Measurements from ENCODE around the gene ADAMTS2. TPM values are rescaled to one million over a fixed set of nuclear protein-coding genes. Genes with fewer than 3 reads are reported as not detected.
"Not testable (repeated sequence)": the region's sequence is repeated elsewhere in the genome, so short reads cannot be mapped to it uniquely, and the experiment has no call there.

The ADAMTS2 gene
- total RNA-seq, 2 experiments from 2014 or later: not detected

DNA sequence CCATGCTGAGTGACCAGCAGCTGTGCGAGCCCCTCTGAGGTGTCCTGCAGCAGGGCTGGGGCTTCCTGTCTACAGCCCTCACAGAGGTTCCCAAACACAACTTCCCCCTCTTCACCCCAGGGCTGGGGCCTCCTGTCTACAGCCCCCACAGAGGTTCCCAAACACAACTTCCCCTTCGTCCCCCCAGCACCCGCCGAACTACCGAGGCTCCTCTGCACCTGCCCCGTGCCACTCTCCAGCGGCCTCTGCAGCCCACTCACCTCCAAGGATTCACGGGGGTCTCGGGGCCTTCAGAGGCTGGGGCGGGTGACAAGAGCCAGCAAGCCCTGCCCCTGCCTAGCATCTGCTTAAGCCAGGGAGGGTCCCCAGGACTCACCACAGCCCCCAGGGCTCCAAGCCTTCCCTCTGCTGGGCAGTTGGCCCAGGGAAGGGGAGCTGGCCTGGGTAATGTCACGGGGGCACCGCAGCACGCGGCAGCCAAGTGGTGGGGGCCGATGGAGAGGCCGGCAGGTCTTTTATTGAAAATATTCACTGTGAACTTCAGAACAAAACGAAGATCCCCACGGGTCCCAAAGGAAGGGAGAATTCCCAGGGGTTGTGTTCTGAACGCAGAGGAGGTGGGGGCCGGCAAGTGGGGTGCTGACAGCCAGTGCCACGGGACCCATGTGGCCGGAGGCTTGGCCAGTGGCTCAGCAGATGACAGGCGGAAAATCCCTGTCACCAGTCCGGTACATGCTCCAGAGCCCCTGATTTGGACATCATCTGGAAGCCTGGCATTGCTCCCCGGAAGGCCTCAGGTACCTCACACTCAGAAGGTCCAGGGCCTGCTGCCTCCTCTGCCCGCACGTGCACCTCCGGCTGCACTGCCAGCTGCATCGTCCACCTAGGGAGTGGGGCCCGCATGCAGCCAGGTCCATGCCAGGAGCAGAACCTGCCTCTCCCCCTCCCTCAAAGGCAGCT is 125.3 kb downstream of the ADAMTS2 start:
- no peaks in the 10 kb centered on the region for H3K36me3 Mint-ChIP-seq (ENCODE audit: low read depth)
- no peaks in the 10 kb centered on the region for H3K4me1 Mint-ChIP-seq (ENCODE audit: low read depth)
- no peak overlapping the region for H3K4me3 Mint-ChIP-seq
- ChIA-PET CTCF (no interaction called here), POLR2A (no interaction called here)
- peaks cover 9% of the 10 kb centered on the region for H3K9me3 Mint-ChIP-seq (ENCODE audit: insufficient read depth)
- ATAC-seq: no peak
- no peaks in the 10 kb centered on the region for H3K27me3 Mint-ChIP-seq (ENCODE audit: low read depth)
- no peak for DNase-seq
- H3K27ac Mint-ChIP-seq: no peak overlapping the region

DNA sequence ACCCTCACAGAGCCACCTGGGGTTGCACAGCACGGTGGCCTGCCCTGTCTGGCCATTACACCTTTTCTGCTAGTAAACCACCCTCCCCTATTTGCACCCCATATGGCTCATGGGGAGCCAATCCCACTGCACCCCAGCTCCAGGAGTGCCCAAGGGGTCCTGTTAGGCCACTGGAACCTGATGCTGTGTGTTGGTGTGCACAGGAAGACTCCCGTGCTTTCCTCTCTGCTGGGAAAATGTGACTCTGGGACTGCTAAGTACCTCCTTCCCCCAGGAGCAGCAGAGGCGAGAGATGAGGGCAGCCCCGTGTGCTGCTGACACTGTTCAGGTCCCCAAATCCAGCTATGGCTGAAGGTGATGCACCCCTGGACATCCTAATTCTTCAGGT is 126.3 kb downstream of the ADAMTS2 start:
- no peak for ATAC-seq
- Mint-ChIP-seq H3K4me3 (no peak overlapping the region), H3K27me3 (ENCODE audit: low read depth) (no peaks in the 10 kb centered on the region), H3K4me1 (ENCODE audit: low read depth) (no peaks in the 10 kb centered on the region), H3K9me3 (ENCODE audit: insufficient read depth) (no peaks in the 10 kb centered on the region), H3K36me3 (ENCODE audit: low read depth) (no peaks in the 10 kb centered on the region), H3K27ac (no peak overlapping the region)
- CTCF ChIA-PET: no interaction called here
- POLR2A ChIA-PET: no interaction called here
- no peak for DNase-seq

DNA sequence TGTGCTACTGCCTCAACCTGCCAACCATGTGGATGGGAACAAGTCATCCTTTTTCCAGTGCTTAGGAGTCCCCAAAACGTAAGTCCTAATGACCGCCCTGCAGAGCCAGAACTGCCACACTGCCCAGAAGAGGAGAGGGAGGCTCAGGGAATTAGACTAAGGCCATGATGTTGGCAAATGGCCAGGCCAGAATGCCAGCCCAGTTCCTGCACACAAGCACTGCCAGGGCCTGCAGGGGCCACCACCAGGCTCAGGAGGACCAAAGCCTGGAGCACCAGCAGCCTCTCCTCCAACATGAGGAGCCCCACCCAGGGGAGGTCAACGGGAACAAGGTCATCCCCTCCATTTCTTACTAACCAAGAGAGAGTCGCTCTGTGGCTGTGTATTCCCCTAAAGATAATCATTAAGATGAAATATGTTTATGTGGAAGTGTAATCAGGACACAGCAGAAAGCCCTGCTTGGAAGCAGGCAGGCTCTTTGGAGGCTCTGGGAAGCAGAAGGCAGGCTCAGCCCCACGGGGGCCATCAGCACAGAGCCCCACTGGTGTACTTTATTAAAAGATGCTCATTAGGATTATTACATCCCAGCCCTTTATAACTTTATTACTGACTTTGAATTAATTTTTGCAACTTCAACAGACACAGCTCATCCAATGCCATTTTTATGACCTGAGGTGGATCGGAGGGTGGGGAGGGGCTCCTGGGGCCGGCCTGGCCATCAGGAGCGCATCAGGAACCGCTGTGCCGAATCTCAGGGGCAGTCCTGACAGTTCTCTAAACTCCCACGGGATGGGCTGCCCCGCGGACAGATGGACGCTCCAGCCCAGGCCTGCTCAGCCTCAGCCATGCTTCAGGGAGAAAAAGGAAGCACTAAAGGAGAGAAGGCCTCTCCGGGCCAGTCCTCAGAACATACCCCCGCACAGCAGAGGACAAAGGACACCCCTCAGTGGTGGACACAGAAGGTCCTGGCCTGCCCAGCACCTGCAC is 127.0 kb downstream of the ADAMTS2 start:
- Mint-ChIP-seq H3K4me3 (no peak overlapping the region), H3K27me3 (ENCODE audit: low read depth) (no peaks in the 10 kb centered on the region), H3K4me1 (ENCODE audit: low read depth) (no peaks in the 10 kb centered on the region), H3K27ac (no peak overlapping the region), H3K36me3 (ENCODE audit: low read depth) (no peaks in the 10 kb centered on the region), H3K9me3 (ENCODE audit: insufficient read depth) (no peaks in the 10 kb centered on the region)
- ChIA-PET CTCF (no interaction called here), POLR2A (no interaction called here)
- ATAC-seq (no peak), DNase-seq (no peak)

DNA sequence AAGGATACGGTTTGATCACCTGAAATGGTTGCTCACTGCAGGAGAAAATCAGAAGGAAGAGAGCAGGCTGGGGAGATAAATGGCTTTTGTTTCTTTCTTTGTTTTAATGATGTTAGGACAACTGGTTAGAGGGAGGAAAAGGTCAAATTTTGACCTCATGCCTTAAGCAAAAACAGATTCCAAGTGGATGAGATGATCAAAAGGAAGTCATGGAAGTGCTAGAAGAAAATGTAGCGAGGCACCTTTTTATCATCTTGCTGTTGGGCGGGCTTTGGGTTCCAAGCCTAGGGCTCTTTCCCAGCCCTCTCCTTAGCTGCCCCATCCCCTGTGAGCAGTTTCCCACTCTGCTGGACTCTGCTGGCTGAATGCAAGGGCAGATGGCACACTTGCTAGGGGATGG is 127.9 kb downstream of the ADAMTS2 start:
- POLR2A ChIA-PET: no interaction called here
- DNase-seq (no peak), ATAC-seq (no peak)
- Mint-ChIP-seq H3K9me3 (ENCODE audit: insufficient read depth) (no peaks in the 10 kb centered on the region), H3K36me3 (ENCODE audit: low read depth) (no peaks in the 10 kb centered on the region), H3K4me1 (ENCODE audit: low read depth) (no peaks in the 10 kb centered on the region), H3K4me3 (no peak overlapping the region), H3K27me3 (ENCODE audit: low read depth) (no peaks in the 10 kb centered on the region), H3K27ac (no peak overlapping the region)
- CTCF ChIA-PET: no interaction called here

DNA sequence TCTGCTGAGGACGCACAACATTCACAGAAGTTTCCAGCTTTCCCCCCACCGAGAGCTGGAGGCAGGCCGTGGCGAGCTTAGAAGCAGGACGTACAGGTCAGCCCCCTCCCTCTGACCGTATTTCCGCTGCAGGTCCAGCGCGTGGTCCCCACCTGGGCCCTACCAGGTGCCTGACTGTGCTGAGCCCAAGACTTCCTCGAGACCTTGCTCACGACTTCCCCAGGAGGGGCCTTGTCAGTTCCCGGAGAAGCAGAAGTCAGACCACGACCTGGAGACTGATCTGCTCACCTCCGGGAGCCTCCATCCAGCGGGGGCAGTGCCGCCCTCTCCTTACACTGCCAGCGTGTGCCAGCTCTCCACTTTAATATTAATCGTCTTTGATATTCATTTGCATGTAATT is 128.9 kb downstream of the ADAMTS2 start:
- ATAC-seq; DNase-seq; CTCF ChIA-PET; POLR2A ChIA-PET; H3K36me3 Mint-ChIP-seq (ENCODE audit: low read depth); H3K4me3 Mint-ChIP-seq; H3K9me3 Mint-ChIP-seq (ENCODE audit: insufficient read depth); H3K27me3 Mint-ChIP-seq (ENCODE audit: low read depth); H3K27ac Mint-ChIP-seq; H3K4me1 Mint-ChIP-seq (ENCODE audit: low read depth): not testable (repeated sequence)

DNA sequence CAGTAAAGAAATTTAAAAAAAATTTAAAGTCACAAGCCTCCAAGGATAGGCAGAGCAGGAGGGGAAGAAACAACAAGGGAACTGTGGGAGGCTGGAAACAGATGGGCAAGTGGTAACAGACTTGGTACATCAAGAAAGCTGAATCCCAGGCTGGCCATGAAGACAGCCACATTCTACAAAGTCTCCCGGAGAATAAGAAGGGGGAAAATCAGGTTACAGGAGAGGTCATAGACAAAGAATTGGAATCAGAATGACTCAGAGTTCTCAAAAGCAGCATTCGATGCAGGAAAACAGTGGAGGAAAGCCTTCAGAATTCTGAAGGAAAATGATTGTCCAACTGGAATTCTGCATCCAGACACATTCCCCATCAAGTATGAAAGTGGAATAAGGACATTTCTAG is 129.7 kb downstream of the ADAMTS2 start:
- Mint-ChIP-seq H3K27ac (no peak overlapping the region), H3K36me3 (ENCODE audit: low read depth) (no peaks in the 10 kb centered on the region), H3K27me3 (ENCODE audit: low read depth) (no peaks in the 10 kb centered on the region), H3K4me1 (ENCODE audit: low read depth) (no peaks in the 10 kb centered on the region), H3K9me3 (ENCODE audit: insufficient read depth) (no peaks in the 10 kb centered on the region), H3K4me3 (no peak overlapping the region)
- POLR2A ChIA-PET: no interaction called here
- DNase-seq (no peak), ATAC-seq (no peak)
- CTCF ChIA-PET: no interaction called here

DNA sequence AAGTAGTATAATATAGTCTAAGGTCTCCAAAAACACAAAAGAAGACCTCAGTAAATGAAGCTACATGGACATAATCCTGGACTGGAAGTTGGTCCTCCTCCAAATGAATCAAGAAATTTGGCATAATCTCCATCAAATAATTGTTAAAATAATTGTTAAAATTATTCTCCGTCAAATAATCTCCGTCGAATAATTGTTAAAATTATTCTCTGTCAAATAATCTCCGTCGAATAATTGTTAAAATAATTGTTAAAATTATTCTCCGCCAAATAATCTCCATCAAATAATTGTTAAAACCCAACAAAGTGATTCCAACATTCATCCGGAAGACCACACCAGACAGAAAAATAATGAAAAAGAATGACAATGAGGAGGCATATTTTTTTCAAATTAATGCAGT is 130.6 kb downstream of the ADAMTS2 start:
- Mint-ChIP-seq H3K27me3 (ENCODE audit: low read depth) (no peaks in the 10 kb centered on the region), H3K27ac (no peak overlapping the region), H3K4me3 (no peak overlapping the region), H3K36me3 (ENCODE audit: low read depth) (no peaks in the 10 kb centered on the region), H3K4me1 (ENCODE audit: low read depth) (no peaks in the 10 kb centered on the region), H3K9me3 (ENCODE audit: insufficient read depth) (no peaks in the 10 kb centered on the region)
- ATAC-seq (no peak), DNase-seq (no peak)
- ChIA-PET POLR2A (no interaction called here), CTCF (no interaction called here)

DNA sequence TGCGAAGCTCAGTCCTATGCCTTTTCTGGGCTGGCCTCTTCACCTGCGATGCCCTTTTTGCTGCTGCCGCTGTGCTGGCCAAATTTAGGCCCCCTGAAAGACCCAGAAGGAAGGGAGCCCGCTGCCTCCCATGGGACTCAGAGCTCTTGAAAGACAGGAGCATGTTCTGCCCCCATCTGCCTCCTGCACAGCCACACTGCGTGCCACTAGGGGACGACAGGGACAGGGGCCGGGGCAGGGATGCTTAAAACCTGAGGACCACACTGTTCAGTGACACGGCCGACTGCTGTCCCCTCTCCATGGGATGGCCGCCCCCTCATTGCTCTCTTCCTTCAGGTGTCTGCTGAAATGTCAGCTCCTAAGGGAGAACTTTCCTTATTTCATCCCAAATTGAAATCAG is 132.4 kb downstream of the ADAMTS2 start:
- ATAC-seq (no peak), DNase-seq (peak; percentile 23)
- Mint-ChIP-seq H3K27me3 (ENCODE audit: low read depth) (no peaks in the 10 kb centered on the region), H3K4me3 (no peak overlapping the region), H3K27ac (no peak overlapping the region), H3K36me3 (ENCODE audit: low read depth) (no peaks in the 10 kb centered on the region), H3K9me3 (ENCODE audit: insufficient read depth) (no peaks in the 10 kb centered on the region), H3K4me1 (ENCODE audit: low read depth) (no peaks in the 10 kb centered on the region)
- ChIA-PET POLR2A (no interaction called here), CTCF (no interaction called here)

DNA sequence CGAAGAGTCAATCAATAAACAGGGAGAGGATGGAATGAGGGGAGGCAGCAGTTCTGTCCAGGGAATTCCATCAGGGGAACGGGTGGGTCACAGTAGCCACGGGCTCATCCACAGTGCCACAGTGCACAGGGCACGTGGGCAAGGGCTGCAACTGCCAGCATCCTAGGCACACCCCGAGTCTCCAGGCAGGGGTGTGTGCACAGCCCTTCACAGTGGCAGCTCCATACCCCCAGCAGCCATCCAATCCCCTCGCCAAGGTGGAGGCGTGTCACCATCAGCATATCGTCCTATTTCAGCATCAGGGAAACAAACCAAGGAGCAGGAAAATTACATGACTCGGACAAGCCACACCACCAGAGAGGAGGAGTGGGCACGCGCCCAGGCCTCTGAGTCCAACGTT is 133.6 kb downstream of the ADAMTS2 start:
- Mint-ChIP-seq H3K27ac (no peak overlapping the region), H3K27me3 (ENCODE audit: low read depth) (no peaks in the 10 kb centered on the region), H3K4me3 (no peak overlapping the region), H3K36me3 (ENCODE audit: low read depth) (no peaks in the 10 kb centered on the region), H3K4me1 (ENCODE audit: low read depth) (no peaks in the 10 kb centered on the region), H3K9me3 (ENCODE audit: insufficient read depth) (no peaks in the 10 kb centered on the region)
- ATAC-seq (no peak), DNase-seq (no peak)
- CTCF ChIA-PET: no interaction called here
- POLR2A ChIA-PET: no interaction called here

DNA sequence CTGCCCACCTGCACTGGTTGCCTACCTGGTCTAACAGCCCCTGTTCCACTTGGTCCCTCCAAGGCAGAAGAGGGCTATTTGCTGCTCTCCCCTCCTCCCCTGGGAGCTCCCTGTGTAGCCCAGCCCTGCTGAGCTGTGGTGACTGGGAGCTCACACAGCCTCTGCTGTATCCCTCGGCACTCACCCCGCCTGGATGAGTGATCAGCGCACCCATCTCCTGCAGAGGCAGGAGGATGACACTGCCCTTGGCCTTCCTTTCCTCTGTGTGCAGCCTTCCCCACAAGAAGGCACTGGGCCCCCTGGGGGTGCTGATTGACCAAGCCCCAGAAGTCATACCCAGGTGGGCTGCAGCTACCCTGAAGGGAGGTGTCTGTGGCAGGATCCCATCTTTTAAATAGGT is 134.2 kb downstream of the ADAMTS2 start:
- H3K4me1 Mint-ChIP-seq (ENCODE audit: low read depth): no peaks in the 10 kb centered on the region
- no peak overlapping the region for H3K27ac Mint-ChIP-seq
- POLR2A ChIA-PET: no interaction called here
- H3K9me3 Mint-ChIP-seq (ENCODE audit: insufficient read depth): no peaks in the 10 kb centered on the region
- CTCF ChIA-PET: interaction anchor here (1.3 kb wide), 1 partner anchor 44 kb away, joined by 3 read pairs; no protein-coding TSS in a partner anchor
- no peak overlapping the region for H3K4me3 Mint-ChIP-seq
- ATAC-seq (no peak), DNase-seq (no peak)
- H3K36me3 Mint-ChIP-seq (ENCODE audit: low read depth): no peaks in the 10 kb centered on the region
- H3K27me3 Mint-ChIP-seq (ENCODE audit: low read depth): no peaks in the 10 kb centered on the region

DNA sequence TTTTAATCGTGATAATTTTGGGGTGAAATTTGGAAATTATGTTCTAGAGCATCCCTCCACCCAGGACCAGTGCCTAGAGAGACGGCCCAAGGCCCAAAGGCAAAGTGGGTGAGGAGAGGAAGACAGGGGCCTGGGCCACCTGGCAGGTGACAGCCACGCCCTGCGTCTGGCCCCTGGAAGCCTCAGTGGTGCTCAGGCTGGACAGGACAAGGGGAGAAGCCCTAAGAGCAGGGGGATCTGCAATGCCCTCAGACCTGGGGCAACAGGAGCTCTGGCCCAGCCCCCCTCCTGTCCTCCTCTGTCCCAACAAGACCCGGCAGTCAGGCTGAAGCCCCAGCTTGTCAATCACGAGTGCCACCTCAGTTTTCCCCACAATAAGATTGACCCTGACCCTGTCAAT is 134.8 kb downstream of the ADAMTS2 start:
- H3K27me3 Mint-ChIP-seq (ENCODE audit: low read depth): no peaks in the 10 kb centered on the region
- H3K27ac Mint-ChIP-seq: no peak overlapping the region
- ATAC-seq (no peak), DNase-seq (no peak)
- H3K36me3 Mint-ChIP-seq (ENCODE audit: low read depth): no peaks in the 10 kb centered on the region
- CTCF ChIA-PET: interaction anchor here (1.3 kb wide), 1 partner anchor 43 kb away, joined by 3 read pairs; no protein-coding TSS in a partner anchor
- H3K4me1 Mint-ChIP-seq (ENCODE audit: low read depth): no peaks in the 10 kb centered on the region
- POLR2A ChIA-PET: no interaction called here
- no peak overlapping the region for H3K4me3 Mint-ChIP-seq
- no peaks in the 10 kb centered on the region for H3K9me3 Mint-ChIP-seq (ENCODE audit: insufficient read depth)

Data from activated CD8-positive, alpha-beta T cell treated with anti-CD3 and anti-CD28 coated beads, Interleukin-2, amount 10 ng/mL, durations not matched to agents 7 days and 5 days (primary cell).